ENCODE results near the gene QPCT. TPM values are rescaled to one million over a fixed set of nuclear protein-coding genes. Genes with fewer than 3 reads are reported as not detected.

QPCT gene
- total RNA-seq, 1 experiment from 2014 or later: not detected

GRCh38 chr2:37415128-37415820 is 70.8 kb downstream of the QPCT start:
- DNase-seq (ENCODE audit: low spot score): no peak
- in situ Hi-C loops (cut with HindIII; ENCODE audit: low sequenced_read_pairs): loop anchor here (25.0 kb wide), 1 partner anchor 422 kb away; no protein-coding TSS in a partner anchor

- no peak for DNase-seq (ENCODE audit: low spot score)
- in situ Hi-C loops (cut with HindIII; ENCODE audit: low sequenced_read_pairs): loop anchor here (25.0 kb wide), 1 partner anchor 420 kb away; no protein-coding TSS in a partner anchor
These were observed 72.9 kb downstream of the QPCT start for GRCh38 chr2:37417321-37417720.

GRCh38 chr2:37418956-37419355 is 74.5 kb downstream of the QPCT start:
- in situ Hi-C loops (cut with HindIII; ENCODE audit: low sequenced_read_pairs): loop anchor here (25.0 kb wide), 1 partner anchor 418 kb away; no protein-coding TSS in a partner anchor
- no peak for DNase-seq (ENCODE audit: low spot score)

GRCh38 chr2:37421686-37422085 is 77.3 kb downstream of the QPCT start:
- in situ Hi-C loops (cut with HindIII; ENCODE audit: low sequenced_read_pairs): loop anchor here (25.0 kb wide), 1 partner anchor 416 kb away; no protein-coding TSS in a partner anchor
- DNase-seq (ENCODE audit: low spot score): no peak

- DNase-seq (ENCODE audit: low spot score): no peak
- in situ Hi-C loops (cut with HindIII; ENCODE audit: low sequenced_read_pairs): loop anchor here (25.0 kb wide), 1 partner anchor 414 kb away; no protein-coding TSS in a partner anchor
These were observed 78.4 kb downstream of the QPCT start for GRCh38 chr2:37422816-37423215.

Other genes with a start within 250 kb of the QPCT start
- gene EIF2AK2, start 187.7 kb upstream of the QPCT start, total RNA-seq (2014; rRNA removed; shearing (Covaris generic)): 6.8 and 19.8 TPM in 2 replicates
- gene SULT6B1, start 156.0 kb upstream of the QPCT start, total RNA-seq (2014; rRNA removed; shearing (Covaris generic)): not detected in 2 replicates
- gene CEBPZOS, start 148.1 kb upstream of the QPCT start, total RNA-seq (2014; rRNA removed; shearing (Covaris generic)): 15.9 and 18.5 TPM in 2 replicates
- gene CEBPZ, start 113.0 kb upstream of the QPCT start, total RNA-seq (2014; rRNA removed; shearing (Covaris generic)): 41.3 and 63.4 TPM in 2 replicates
- 29.3 and 29.4 TPM in 2 replicates for gene NDUFAF7, start 113.0 kb upstream of the QPCT start, total RNA-seq (2014; rRNA removed; shearing (Covaris generic))
- 4.1 and 6.7 TPM in 2 replicates for gene PRKD3, start 19.8 kb upstream of the QPCT start, total RNA-seq (2014; rRNA removed; shearing (Covaris generic))